Measurements from ENCODE around the gene ZNF358. TPM values are rescaled to one million over a fixed set of nuclear protein-coding genes. Genes with fewer than 3 reads are reported as not detected.
A peak's percentile ranks its signal among the peaks of the same experiment; 100 is the strongest.

ZNF358 gene
- total RNA-seq, 1 donor from 2014 or later = 14.6 TPM

DNA sequence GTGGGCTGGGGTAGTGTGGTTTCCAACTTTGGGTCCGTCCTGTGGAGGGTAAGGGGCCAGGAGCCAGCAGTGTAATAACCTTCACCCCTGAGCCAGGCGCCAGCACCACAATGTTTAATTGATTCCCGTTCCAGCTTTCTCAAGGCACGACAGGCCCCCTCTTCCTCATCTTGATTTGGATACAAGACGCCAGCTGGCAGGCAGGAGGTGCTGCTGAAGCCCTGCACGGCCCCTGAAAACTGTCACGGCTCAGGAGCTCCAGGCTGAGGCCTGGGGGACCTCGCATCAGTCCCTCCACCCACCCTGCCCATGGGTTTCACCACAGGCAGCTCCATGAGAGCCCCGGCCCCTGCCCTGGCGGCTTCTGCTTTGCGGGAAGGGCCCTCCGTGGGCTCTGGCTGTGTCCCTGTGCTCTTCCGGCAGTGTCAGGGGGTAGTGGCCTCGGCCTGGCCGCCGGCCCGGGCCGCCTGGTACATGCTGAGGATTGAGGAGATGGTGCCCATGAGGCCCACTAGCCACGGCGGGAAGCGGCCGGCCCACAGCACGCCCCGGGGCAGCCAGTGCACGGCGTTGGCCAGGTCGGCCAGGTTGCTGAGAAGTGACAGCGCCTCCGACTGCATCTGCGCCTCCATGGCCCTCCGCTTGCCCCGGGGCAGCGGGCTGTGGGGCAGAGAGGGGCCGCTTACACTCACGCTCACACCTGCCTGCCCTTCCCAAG, 39.0 kb upstream of the ZNF358 start:
- Histone ChIP-seq H3K27me3 (ENCODE audit: control insufficient read depth in 3 of 3, insufficient read depth in 3 of 3, low read length in 3 of 3) (no peaks in the 10 kb centered on the region), H3K4me3 (ENCODE audit: low read length in 3 of 3) (no peak overlapping the region), H3K36me3 (ENCODE audit: control insufficient read depth in 3 of 3, insufficient read depth in 3 of 3, low read length in 3 of 3) (peaks cover 0 to 1% (median 0%) of the 10 kb centered on the region in 3 donors), H3K27ac (ENCODE audit: low read depth, low read length) (no peak overlapping the region), H3K4me1 (ENCODE audit: control insufficient read depth in 3 of 3, insufficient read depth in 3 of 3, low read length in 3 of 3) (peaks cover 0 to 8% (median 3%) of the 10 kb centered on the region in 3 donors), H3K9me3 (ENCODE audit: control insufficient read depth in 3 of 3, low read length in 3 of 3) (no peaks in the 10 kb centered on the region), H3K9ac (ENCODE audit: low read depth in 1 of 3, low read length in 3 of 3) (no peak overlapping the region)

DNA sequence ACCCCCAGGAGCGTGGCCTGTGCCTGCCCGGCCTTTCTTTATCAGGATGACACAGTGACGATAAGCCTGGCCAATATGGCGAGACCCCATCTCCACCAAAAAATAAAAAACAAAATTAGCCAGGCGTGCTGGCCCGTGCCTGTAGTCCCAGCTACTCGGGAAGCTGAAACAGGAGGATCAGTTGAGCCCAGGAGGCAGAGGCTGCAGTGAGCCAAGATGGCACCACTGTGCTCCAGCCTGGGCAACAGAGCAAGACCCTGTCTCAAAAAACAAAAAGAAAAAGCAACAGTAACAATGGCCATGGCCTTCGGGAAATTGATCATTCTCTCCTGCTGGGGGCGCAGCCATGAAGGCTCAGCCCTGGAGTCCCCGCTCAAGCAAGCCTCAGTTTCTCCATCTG, 38.1 kb upstream of the ZNF358 start:
- H3K9me3 ChIP-seq (ENCODE audit: control insufficient read depth in 3 of 3, low read length in 3 of 3) = no peaks in the 10 kb centered on the region
- H3K9ac ChIP-seq (ENCODE audit: low read depth in 1 of 3, low read length in 3 of 3) = no peak overlapping the region
- no peaks in the 10 kb centered on the region for H3K27me3 ChIP-seq (ENCODE audit: control insufficient read depth in 3 of 3, insufficient read depth in 3 of 3, low read length in 3 of 3)
- H3K27ac ChIP-seq (ENCODE audit: low read depth, low read length) = no peak overlapping the region
- H3K36me3 ChIP-seq (ENCODE audit: control insufficient read depth in 3 of 3, insufficient read depth in 3 of 3, low read length in 3 of 3) = no peaks in the 10 kb centered on the region
- no peak overlapping the region for H3K4me3 ChIP-seq (ENCODE audit: low read length in 3 of 3)
- peaks cover 0 to 8% (median 6%) of the 10 kb centered on the region in 3 donors for H3K4me1 ChIP-seq (ENCODE audit: control insufficient read depth in 3 of 3, insufficient read depth in 3 of 3, low read length in 3 of 3)

DNA sequence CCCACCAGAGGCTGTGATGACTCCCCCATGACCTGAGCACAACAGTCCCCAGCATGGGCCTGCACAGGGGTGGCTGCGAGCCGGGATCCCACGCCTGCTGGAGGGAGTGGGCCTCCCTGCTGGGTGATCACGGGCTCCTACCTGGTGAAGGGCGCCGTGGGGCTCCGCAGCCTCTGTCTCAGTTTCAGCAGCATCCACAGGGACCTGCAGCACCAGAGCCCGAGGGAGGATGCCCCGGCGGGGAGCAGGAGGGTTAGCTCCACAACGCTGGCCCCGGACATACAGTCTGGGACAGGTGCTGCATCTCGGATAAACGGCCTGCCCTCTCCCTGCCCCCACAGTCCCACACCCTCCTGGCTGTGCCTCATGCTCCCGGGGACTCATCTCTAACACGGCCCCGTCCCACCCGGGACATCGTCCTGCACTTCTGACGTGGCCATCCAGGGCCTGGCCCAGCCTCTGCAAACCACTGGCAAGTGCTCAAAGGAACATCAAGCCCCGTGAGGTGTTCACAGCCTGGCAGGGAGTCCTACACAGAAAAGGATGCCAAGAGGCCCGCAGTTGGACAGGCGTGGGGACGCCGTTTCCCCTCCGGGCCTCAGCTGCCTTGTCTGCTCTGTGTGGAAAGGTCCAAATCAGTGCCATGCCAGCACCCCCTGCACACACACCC, 37.6 kb upstream of the ZNF358 start:
- Histone ChIP-seq H3K27me3 (ENCODE audit: control insufficient read depth in 3 of 3, insufficient read depth in 3 of 3, low read length in 3 of 3) (no peaks in the 10 kb centered on the region), H3K4me1 (ENCODE audit: control insufficient read depth in 3 of 3, insufficient read depth in 3 of 3, low read length in 3 of 3) (peaks cover 0 to 8% (median 6%) of the 10 kb centered on the region in 3 donors), H3K9ac (ENCODE audit: low read depth in 1 of 3, low read length in 3 of 3) (no peak overlapping the region)

DNA sequence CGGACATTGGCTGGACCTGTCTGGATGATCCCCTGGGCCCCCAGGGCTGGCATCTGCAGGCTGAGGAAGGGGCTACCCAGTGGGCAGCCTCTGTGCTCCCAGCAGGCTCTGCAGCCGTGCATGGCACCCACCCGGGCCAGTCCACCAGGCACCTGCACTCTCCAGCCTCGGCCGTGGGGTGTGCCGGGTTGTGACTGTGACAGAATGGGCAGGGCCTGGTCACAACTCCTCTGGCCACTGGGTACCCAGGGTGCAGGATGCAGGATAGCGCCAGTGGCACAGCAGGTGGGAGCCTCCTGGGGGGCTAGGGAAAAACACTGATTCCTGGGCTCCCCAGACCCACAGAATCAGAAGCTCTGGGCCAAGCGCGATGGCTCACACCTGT, 37.1 kb upstream of the ZNF358 start:
- no peaks in the 10 kb centered on the region for H3K36me3 ChIP-seq (ENCODE audit: control insufficient read depth in 3 of 3, insufficient read depth in 3 of 3, low read length in 3 of 3)
- H3K4me3 ChIP-seq (ENCODE audit: low read length in 3 of 3) = no peak overlapping the region
- H3K27me3 ChIP-seq (ENCODE audit: control insufficient read depth in 3 of 3, insufficient read depth in 3 of 3, low read length in 3 of 3) = no peaks in the 10 kb centered on the region
- no peaks in the 10 kb centered on the region for H3K9me3 ChIP-seq (ENCODE audit: control insufficient read depth in 3 of 3, low read length in 3 of 3)
- no peak overlapping the region for H3K9ac ChIP-seq (ENCODE audit: low read depth in 1 of 3, low read length in 3 of 3)
- H3K4me1 ChIP-seq (ENCODE audit: control insufficient read depth in 3 of 3, insufficient read depth in 3 of 3, low read length in 3 of 3) = peaks cover 0 to 8% (median 6%) of the 10 kb centered on the region in 3 donors
- H3K27ac ChIP-seq (ENCODE audit: low read depth, low read length) = no peak overlapping the region

More for the DNA sequence above, 37.6 kb upstream of the ZNF358 start:
- Histone ChIP-seq H3K9me3 (ENCODE audit: control insufficient read depth in 3 of 3, low read length in 3 of 3) (no peaks in the 10 kb centered on the region), H3K4me3 (ENCODE audit: low read length in 3 of 3) (no peak overlapping the region), H3K27ac (ENCODE audit: low read depth, low read length) (no peak overlapping the region), H3K36me3 (ENCODE audit: control insufficient read depth in 3 of 3, insufficient read depth in 3 of 3, low read length in 3 of 3) (no peaks in the 10 kb centered on the region)

DNA sequence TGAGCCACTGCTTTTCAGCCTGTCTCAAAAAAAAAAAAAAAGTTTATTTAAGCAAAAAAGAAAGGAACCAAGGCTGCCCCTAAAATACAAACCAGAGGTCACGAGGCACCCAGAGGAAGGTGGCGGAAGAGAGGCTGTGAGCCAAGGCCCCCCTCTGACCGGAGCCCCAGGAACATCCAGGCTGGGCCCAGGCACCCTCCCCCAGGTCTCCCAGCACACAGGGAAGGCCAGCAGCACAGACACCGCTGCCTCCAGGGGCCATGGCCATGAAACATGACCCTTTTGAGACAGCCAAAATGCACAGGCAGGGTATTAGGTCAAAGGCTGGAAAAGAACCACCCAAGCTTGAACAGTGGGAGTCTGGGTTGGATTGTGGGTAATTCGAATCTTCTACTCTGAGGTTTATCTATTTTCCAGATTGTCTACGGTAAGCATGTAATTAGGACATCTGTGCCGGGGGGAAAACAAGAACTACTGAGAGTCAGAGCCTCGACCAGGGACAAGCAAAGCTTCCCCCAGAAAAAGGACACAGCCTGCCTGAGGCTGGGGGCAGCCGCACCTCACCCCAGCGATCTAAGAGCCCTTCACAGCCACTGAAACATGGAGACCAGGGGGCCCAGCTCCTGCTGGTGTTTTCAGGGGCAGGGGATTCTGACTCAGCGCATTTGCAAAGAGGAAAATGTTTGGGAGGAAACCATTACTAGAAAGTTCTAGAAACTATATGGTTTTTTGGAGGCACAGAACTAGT, 35.5 kb upstream of the ZNF358 start:
- H3K4me3 ChIP-seq (ENCODE audit: low read length in 3 of 3) = no peak overlapping the region
- H3K4me1 ChIP-seq (ENCODE audit: control insufficient read depth in 3 of 3, insufficient read depth in 3 of 3, low read length in 3 of 3) = peaks cover 0 to 8% (median 6%) of the 10 kb centered on the region in 3 donors
- H3K27ac ChIP-seq (ENCODE audit: low read depth, low read length) = peak overlapping the region; percentile 63
- no peaks in the 10 kb centered on the region for H3K27me3 ChIP-seq (ENCODE audit: control insufficient read depth in 3 of 3, insufficient read depth in 3 of 3, low read length in 3 of 3)
- no peak overlapping the region for H3K9ac ChIP-seq (ENCODE audit: low read depth in 1 of 3, low read length in 3 of 3)
- no peaks in the 10 kb centered on the region for H3K36me3 ChIP-seq (ENCODE audit: control insufficient read depth in 3 of 3, insufficient read depth in 3 of 3, low read length in 3 of 3)
- H3K9me3 ChIP-seq (ENCODE audit: control insufficient read depth in 3 of 3, low read length in 3 of 3) = no peaks in the 10 kb centered on the region

DNA sequence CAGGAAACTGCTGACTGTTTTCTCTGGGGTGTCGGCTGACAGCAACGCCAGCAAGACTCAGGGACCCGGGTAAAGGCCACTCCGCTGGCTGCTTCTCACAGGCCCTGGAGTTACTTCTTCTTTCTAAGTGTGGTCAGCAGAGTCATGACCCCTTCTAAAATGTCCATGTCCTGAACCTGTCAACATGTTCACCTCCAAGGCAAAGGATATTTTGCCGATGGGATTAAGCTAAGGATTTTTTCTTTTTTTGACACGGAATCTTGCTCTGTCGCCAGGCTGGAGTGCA, 35.0 kb upstream of the ZNF358 start:
- Histone ChIP-seq H3K4me3 (ENCODE audit: low read length in 3 of 3) (no peak overlapping the region), H3K9ac (ENCODE audit: low read depth in 1 of 3, low read length in 3 of 3) (no peak overlapping the region), H3K27me3 (ENCODE audit: control insufficient read depth in 3 of 3, insufficient read depth in 3 of 3, low read length in 3 of 3) (no peaks in the 10 kb centered on the region), H3K4me1 (ENCODE audit: control insufficient read depth in 3 of 3, insufficient read depth in 3 of 3, low read length in 3 of 3) (peaks cover 0 to 8% (median 6%) of the 10 kb centered on the region in 3 donors), H3K9me3 (ENCODE audit: control insufficient read depth in 3 of 3, low read length in 3 of 3) (no peaks in the 10 kb centered on the region), H3K36me3 (ENCODE audit: control insufficient read depth in 3 of 3, insufficient read depth in 3 of 3, low read length in 3 of 3) (no peaks in the 10 kb centered on the region), H3K27ac (ENCODE audit: low read depth, low read length) (peak overlapping the region; percentile 63)

DNA sequence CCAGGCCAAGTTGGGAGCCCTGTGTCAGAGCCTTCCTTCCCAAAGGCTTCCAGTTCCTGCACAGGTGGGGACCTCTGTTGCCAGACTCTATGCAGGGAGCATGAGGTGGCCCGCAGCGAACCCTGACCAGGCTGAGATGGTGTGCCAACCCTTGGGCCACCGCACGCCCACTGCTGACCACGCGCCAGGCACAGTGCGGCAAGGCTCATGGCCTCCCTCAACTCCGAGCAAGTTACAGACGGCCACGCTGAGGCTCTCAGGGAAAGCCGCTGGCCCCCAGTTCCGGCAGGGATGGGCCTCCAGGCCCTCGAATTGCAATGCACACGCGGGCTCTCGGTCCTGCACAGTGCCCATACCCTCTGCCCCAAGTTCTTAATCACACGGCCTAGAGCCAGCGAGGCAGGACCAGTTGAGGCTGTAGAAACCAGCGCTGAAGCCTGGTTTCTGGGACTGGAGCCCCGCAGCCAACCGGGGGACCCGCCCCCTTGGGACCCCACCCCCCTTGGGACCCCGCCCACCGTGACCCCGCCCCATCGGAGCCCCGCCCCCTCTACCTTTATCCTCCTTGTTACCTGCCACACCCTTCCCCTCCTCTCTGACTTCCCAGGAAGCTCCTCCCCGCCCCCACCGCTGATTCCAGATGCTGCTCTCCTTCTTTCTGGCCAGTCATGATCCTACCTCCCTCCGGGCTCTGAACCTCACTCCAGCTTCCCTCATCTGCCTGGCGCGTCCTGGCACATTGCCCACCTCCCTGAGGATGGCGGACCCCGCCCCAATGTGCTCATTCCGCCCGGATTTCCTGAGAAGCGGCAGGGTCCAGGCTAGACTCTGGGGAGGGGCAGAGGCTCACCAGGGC, 33.1 kb upstream of the ZNF358 start:
- no peaks in the 10 kb centered on the region for H3K36me3 ChIP-seq (ENCODE audit: control insufficient read depth in 3 of 3, insufficient read depth in 3 of 3, low read length in 3 of 3)
- no peaks in the 10 kb centered on the region for H3K9me3 ChIP-seq (ENCODE audit: control insufficient read depth in 3 of 3, low read length in 3 of 3)
- peaks cover 0 to 8% (median 6%) of the 10 kb centered on the region in 3 donors for H3K4me1 ChIP-seq (ENCODE audit: control insufficient read depth in 3 of 3, insufficient read depth in 3 of 3, low read length in 3 of 3)
- H3K27ac ChIP-seq (ENCODE audit: low read depth, low read length) = no peak overlapping the region
- H3K9ac ChIP-seq (ENCODE audit: low read depth in 1 of 3, low read length in 3 of 3) = no peak overlapping the region
- H3K4me3 ChIP-seq (ENCODE audit: low read length in 3 of 3) = no peak overlapping the region
- no peaks in the 10 kb centered on the region for H3K27me3 ChIP-seq (ENCODE audit: control insufficient read depth in 3 of 3, insufficient read depth in 3 of 3, low read length in 3 of 3)

DNA sequence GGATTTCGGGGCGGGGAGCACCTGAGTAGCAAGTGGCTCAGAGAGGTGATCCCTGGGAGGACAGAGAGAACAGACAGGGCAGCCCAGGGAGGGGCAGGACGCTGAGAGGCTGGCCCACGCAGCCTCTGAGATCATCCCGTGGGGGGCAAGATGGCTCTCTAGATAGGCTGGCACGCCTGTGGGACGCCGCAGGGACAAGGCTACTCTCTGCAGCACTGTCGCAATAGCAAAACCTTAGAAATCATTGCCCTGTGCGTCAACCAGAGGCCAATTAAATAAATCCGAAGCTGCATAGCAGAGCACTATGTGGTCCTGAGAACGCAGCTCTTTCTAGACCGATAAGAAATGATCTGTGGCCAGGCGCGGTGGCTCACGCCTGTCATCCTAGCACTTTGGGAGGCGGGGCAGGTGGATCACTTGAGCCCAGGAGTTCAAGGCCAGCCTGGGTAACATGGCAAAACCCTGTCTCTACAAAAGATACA, 32.1 kb upstream of the ZNF358 start:
- H3K36me3 ChIP-seq (ENCODE audit: control insufficient read depth in 3 of 3, insufficient read depth in 3 of 3, low read length in 3 of 3) = no peaks in the 10 kb centered on the region
- H3K27me3 ChIP-seq (ENCODE audit: control insufficient read depth in 3 of 3, insufficient read depth in 3 of 3, low read length in 3 of 3) = no peaks in the 10 kb centered on the region
- H3K4me3 ChIP-seq (ENCODE audit: low read length in 3 of 3) = no peak overlapping the region
- no peaks in the 10 kb centered on the region for H3K9me3 ChIP-seq (ENCODE audit: control insufficient read depth in 3 of 3, low read length in 3 of 3)
- H3K4me1 ChIP-seq (ENCODE audit: control insufficient read depth in 3 of 3, insufficient read depth in 3 of 3, low read length in 3 of 3) = peaks cover 0 to 9% (median 8%) of the 10 kb centered on the region in 3 donors
- H3K9ac ChIP-seq (ENCODE audit: low read depth in 1 of 3, low read length in 3 of 3) = no peak overlapping the region
- no peak overlapping the region for H3K27ac ChIP-seq (ENCODE audit: low read depth, low read length)

DNA sequence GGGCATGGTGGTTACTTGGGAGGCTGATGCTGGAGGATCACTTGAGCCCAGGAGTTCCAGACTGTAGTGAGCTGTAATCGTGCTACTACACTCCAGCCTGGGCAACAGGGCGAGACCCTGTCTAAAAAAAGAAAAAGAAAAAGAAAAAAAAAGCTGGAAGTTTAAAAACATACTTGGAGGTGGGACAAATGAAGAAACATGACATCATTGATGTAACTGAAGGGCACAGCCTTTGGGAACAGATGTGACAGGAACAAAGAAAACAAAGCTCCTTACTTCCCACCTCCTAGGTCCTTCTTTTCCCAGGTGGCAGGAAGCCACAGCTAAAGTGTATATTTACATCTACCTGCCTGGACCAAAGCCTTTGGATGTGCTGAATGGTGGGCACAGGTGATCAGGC, 29.0 kb upstream of the ZNF358 start:
- no peaks in the 10 kb centered on the region for H3K9me3 ChIP-seq (ENCODE audit: control insufficient read depth in 3 of 3, low read length in 3 of 3)
- peaks cover 0 to 9% (median 5%) of the 10 kb centered on the region in 3 donors for H3K4me1 ChIP-seq (ENCODE audit: control insufficient read depth in 3 of 3, insufficient read depth in 3 of 3, low read length in 3 of 3)
- no peaks in the 10 kb centered on the region for H3K36me3 ChIP-seq (ENCODE audit: control insufficient read depth in 3 of 3, insufficient read depth in 3 of 3, low read length in 3 of 3)
- no peak overlapping the region for H3K9ac ChIP-seq (ENCODE audit: low read depth in 1 of 3, low read length in 3 of 3)
- H3K4me3 ChIP-seq (ENCODE audit: low read length in 3 of 3) = no peak overlapping the region
- no peaks in the 10 kb centered on the region for H3K27me3 ChIP-seq (ENCODE audit: control insufficient read depth in 3 of 3, insufficient read depth in 3 of 3, low read length in 3 of 3)
- H3K27ac ChIP-seq (ENCODE audit: low read depth, low read length) = no peak overlapping the region
